B cell (primary cell): Measurements from ENCODE around the gene NOL3.

ENCODE experiments used
- CTCF ChIP-seq: fragments of 200-600 bp; IDR thresholded peaks from one replicate; pipeline ENCODE4 v1.8.0; 2022; ENCODE audit warnings: antibody characterized with exemption, mild to moderate bottlenecking
- EZH2 ChIP-seq: IDR thresholded peaks from 2 replicates; pipeline ENCODE4 v1.6.1; 2012; ENCODE audit warnings: borderline replicate concordance, low read depth, mild to moderate bottlenecking, moderate library complexity, low read length; ENCODE audit not compliant: insufficient read depth, poor library complexity, severe bottlenecking

- no peak for TF ChIP-seq CTCF
- no peak for TF ChIP-seq EZH2
Measured at GRCh38 chr16:67167588-67167987, 2.8 kb upstream of the NOL3 start.
